GM21576 (cell line): Measurements from ENCODE around the gene AKR1C8.
"Not testable (repeated sequence)": the region's sequence is repeated elsewhere in the genome, so short reads cannot be mapped to it uniquely, and the experiment has no call there.

ENCODE experiments used
- ATAC-seq: cut with Tn5 transposase; IDR thresholded peaks from one replicate; pipeline ENCODE4 v1.9.1; 2021; ENCODE audit warnings: mild to moderate bottlenecking, moderate library complexity; ENCODE audit not compliant: unreplicated experiment

AKR1C8 gene

GRCh38 chr10:5168897-5169420 lies 16.0 kb downstream of the AKR1C8 start:
- no peak for ATAC-seq

GRCh38 chr10:5165738-5166137 lies 19.2 kb downstream of the AKR1C8 start:
- ATAC-seq = no peak

GRCh38 chr10:5163487-5163886 lies 21.5 kb downstream of the AKR1C8 start:
- no peak for ATAC-seq

GRCh38 chr10:5159126-5159525 lies 25.8 kb downstream of the AKR1C8 start:
- ATAC-seq = no peak

GRCh38 chr10:5157501-5157900 lies 27.4 kb downstream of the AKR1C8 start:
- no peak for ATAC-seq

GRCh38 chr10:5155951-5156350 lies 29.0 kb downstream of the AKR1C8 start:
- no peak for ATAC-seq

GRCh38 chr10:5151076-5151475 lies 33.9 kb downstream of the AKR1C8 start:
- no peak for ATAC-seq

GRCh38 chr10:5148678-5149032 lies 36.3 kb downstream of the AKR1C8 start:
- no peak for ATAC-seq

GRCh38 chr10:5147981-5148677 lies 36.8 kb downstream of the AKR1C8 start:
- ATAC-seq = no peak

- ATAC-seq = no peak
Observed at GRCh38 chr10:5147255-5147980, 37.5 kb downstream of the AKR1C8 start.

- ATAC-seq = no peak
Observed at GRCh38 chr10:5146920-5147254, 38.1 kb downstream of the AKR1C8 start.

GRCh38 chr10:5143137-5143536 lies 41.8 kb downstream of the AKR1C8 start:
- ATAC-seq = no peak

GRCh38 chr10:5142199-5142598 lies 42.8 kb downstream of the AKR1C8 start:
- no peak for ATAC-seq

- ATAC-seq = not testable (repeated sequence)
Observed at GRCh38 chr10:5137699-5138098, 47.3 kb downstream of the AKR1C8 start.

GRCh38 chr10:5136468-5137087 lies 48.4 kb downstream of the AKR1C8 start:
- no peak for ATAC-seq

- ATAC-seq = no peak
Observed at GRCh38 chr10:5135581-5135980, 49.4 kb downstream of the AKR1C8 start.

- ATAC-seq = no peak
Observed at GRCh38 chr10:5125315-5126044, 59.5 kb downstream of the AKR1C8 start.

GRCh38 chr10:5123886-5124285 lies 61.1 kb downstream of the AKR1C8 start:
- no peak for ATAC-seq

GRCh38 chr10:5119997-5120396 lies 65.0 kb downstream of the AKR1C8 start:
- not testable (repeated sequence) for ATAC-seq

- no peak for ATAC-seq
Observed at GRCh38 chr10:5117026-5117425, 67.9 kb downstream of the AKR1C8 start.

GRCh38 chr10:5116621-5117020 lies 68.3 kb downstream of the AKR1C8 start:
- no peak for ATAC-seq
